ENCODE measurements around the gene PEDS1. TPM values are rescaled to one million over a fixed set of nuclear protein-coding genes. Genes with fewer than 3 reads are reported as not detected.

The PEDS1 gene
- total and polyA plus RNA-seq, 2 of the 8 experiments (the other 6 are each of a cell fraction or from before 2014, with no cell fraction given): 28.9 to 75.9 TPM

- Histone ChIP-seq H3K18ac (ENCODE audit: extremely low read depth, low read length) (no peak overlapping the region), H3K9ac (replicated peaks in 1 of 4; ENCODE audit: extremely low read depth in 1 of 4, low read depth in 3 of 4, low read length in 3 of 4) (no peak overlapping the region), H3K23ac (ENCODE audit: insufficient read length) (no peak overlapping the region), H3K56ac (replicated peaks; ENCODE audit: insufficient read length, low read depth, low read length) (no peak overlapping the region), H3K27me3 (replicated peaks in 1 of 4; ENCODE audit: control insufficient read depth in 3 of 4, extremely low read depth in 1 of 4, insufficient read depth in 3 of 4, low read length in 3 of 4) (no peaks in the 10 kb centered on the region), H4K5ac (ENCODE audit: insufficient read length, low read depth, low read length) (no peak overlapping the region), H3K14ac (ENCODE audit: insufficient read length) (no peak overlapping the region), H2BK5ac (ENCODE audit: low read depth, low read length) (no peak overlapping the region), H2BK12ac (ENCODE audit: low read depth, low read length) (no peak overlapping the region), H4K91ac (replicated peaks; ENCODE audit: insufficient read length, low read length) (no peak overlapping the region), H3K79me1 (ENCODE audit: low read depth, low read length) (peaks cover 19% of the 10 kb centered on the region), H3K79me2 (ENCODE audit: control insufficient read depth in 1 of 2, insufficient read depth in 2 of 2, low read length in 2 of 2) (peaks cover 0 to 39% of the 10 kb centered on the region in 2 experiments; a peak in 1 of 4 replicates), H3K9me3 (ENCODE audit: insufficient read depth in 2 of 2, low read depth in 1 of 2, low read length in 1 of 2) (no peaks in the 10 kb centered on the region), H4K20me1 (replicated peaks in 1 of 2; ENCODE audit: control insufficient read depth in 1 of 2, insufficient read depth in 2 of 2, low read length in 2 of 2) (peaks cover 15 to 30% of the 10 kb centered on the region in 2 experiments), H3K36me3 (ENCODE audit: control insufficient read depth in 2 of 4, insufficient read depth in 4 of 4, low read length in 3 of 4) (peaks cover 4 to 30% (median 11%) of the 10 kb centered on the region in 4 experiments; a peak in 4 of 8 replicates), H2BK20ac (ENCODE audit: low read length) (no peak overlapping the region), H3K4me3 (ENCODE audit: extremely low read depth in 1 of 4, insufficient read depth in 2 of 4, low read depth in 3 of 4, low read length in 4 of 4) (no peak overlapping the region), H3K23me2 (ENCODE audit: low read depth, low read length) (no peaks in the 10 kb centered on the region), H2BK120ac (replicated peaks; ENCODE audit: low read depth, low read length) (no peak overlapping the region), H2AK5ac (ENCODE audit: low read depth, low read length) (no peak overlapping the region), H3K4me2 (ENCODE audit: insufficient read depth in 1 of 2, low read depth in 2 of 2, low read length in 2 of 2) (no peak overlapping the region), H4K8ac (ENCODE audit: extremely low read depth, insufficient read depth, low read length) (no peak overlapping the region), H3K4me1 (replicated peaks in 1 of 4; ENCODE audit: control insufficient read depth in 3 of 4, insufficient read depth in 4 of 4, low read length in 3 of 4) (peaks cover 5 to 17% (median 8%) of the 10 kb centered on the region in 4 experiments), H3K4ac (replicated peaks; ENCODE audit: insufficient read length, low read depth, low read length) (no peak overlapping the region), H3K27ac (ENCODE audit: low read depth, low read length) (no peak overlapping the region), H2BK15ac (ENCODE audit: low read length) (no peak overlapping the region), H2AFZ (ENCODE audit: low read length) (no peak overlapping the region)
- no peak for FAIRE-seq
- 93% methylated on average over 11 of the region's 11 CpGs; no CpG with 5 or more reads in 1 of the 2 experiments for WGBS, 2 experiments (ENCODE audit: extremely low coverage in 1 of 2, insufficient coverage in 1 of 2, insufficient read length in 1 of 2, insufficient replicate concordance in 2 of 2, low coverage in 1 of 2, low lambda C conversion rate in 2 of 2, missing lambda C conversion rate in 1 of 2)
- ChIA-PET CTCF (ENCODE audit: partially characterized antibody) (interaction anchor here (1.1 to 6.9 kb wide), 8 partner anchors 10 to 54 kb away, joined by 3 to 61 read pairs (median 4); partner anchors contain the start of gene PEDS1), POLR2A (ENCODE audit: partially characterized antibody) (interaction anchor here (6.9 kb wide), 1 partner anchor 13 kb away, joined by 40 read pairs; the partner anchor contains the start of gene PEDS1)
- TF ChIP-seq GTF2F1 (IDR thresholded peaks at IDR 0.05; ENCODE audit: borderline replicate concordance, low read depth, low read length): no peak
- TF ChIP-seq TAF7 (optimal IDR thresholded peaks at IDR 0.05; ENCODE audit: borderline replicate concordance, low read depth, low read length): no peak
- TF ChIP-seq, protein P1, sequence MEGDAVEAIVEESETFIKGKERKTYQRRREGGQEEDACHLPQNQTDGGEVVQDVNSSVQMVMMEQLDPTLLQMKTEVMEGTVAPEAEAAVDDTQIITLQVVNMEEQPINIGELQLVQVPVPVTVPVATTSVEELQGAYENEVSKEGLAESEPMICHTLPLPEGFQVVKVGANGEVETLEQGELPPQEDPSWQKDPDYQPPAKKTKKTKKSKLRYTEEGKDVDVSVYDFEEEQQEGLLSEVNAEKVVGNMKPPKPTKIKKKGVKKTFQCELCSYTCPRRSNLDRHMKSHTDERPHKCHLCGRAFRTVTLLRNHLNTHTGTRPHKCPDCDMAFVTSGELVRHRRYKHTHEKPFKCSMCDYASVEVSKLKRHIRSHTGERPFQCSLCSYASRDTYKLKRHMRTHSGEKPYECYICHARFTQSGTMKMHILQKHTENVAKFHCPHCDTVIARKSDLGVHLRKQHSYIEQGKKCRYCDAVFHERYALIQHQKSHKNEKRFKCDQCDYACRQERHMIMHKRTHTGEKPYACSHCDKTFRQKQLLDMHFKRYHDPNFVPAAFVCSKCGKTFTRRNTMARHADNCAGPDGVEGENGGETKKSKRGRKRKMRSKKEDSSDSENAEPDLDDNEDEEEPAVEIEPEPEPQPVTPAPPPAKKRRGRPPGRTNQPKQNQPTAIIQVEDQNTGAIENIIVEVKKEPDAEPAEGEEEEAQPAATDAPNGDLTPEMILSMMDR (IDR thresholded peaks at IDR 0.05; ENCODE audit: control extremely low read depth in 1 of 3, insufficient read depth in 1 of 3, low read depth in 1 of 3, low read length in 3 of 3): no peak
- TF ChIP-seq KDM5A (IDR thresholded peaks at IDR 0.05; ENCODE audit: low read length): no peak
- TF ChIP-seq HDAC6 (IDR thresholded peaks at IDR 0.05; ENCODE audit: low read depth, low read length): no peak
- TF ChIP-seq SIX5 (IDR thresholded peaks at IDR 0.05; ENCODE audit: low read depth, low read length): no peak
- TF ChIP-seq CHD1 (IDR thresholded peaks at IDR 0.05; ENCODE audit: low read depth, low read length): no peak
- no peak for TF ChIP-seq NANOG (IDR thresholded peaks at IDR 0.05; ENCODE audit: insufficient read depth, low read depth, low read length, poor library complexity, severe bottlenecking)
- TF ChIP-seq EGR1 (IDR thresholded peaks at IDR 0.05; ENCODE audit: borderline replicate concordance, low read depth, low read length): no peak
- TF ChIP-seq, protein P2, sequence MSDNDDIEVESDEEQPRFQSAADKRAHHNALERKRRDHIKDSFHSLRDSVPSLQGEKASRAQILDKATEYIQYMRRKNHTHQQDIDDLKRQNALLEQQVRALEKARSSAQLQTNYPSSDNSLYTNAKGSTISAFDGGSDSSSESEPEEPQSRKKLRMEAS (IDR thresholded peaks at IDR 0.05): no peak
- DNase-seq (ENCODE audit: low read depth in 1 of 2, low spot score in 2 of 2): no peak
These were observed 13.1 kb downstream of the PEDS1 start for GRCh38 chr20:50140339-50140859.
